H9 (cell line): ENCODE measurements around the gene SORCS2. TPM values are rescaled to one million over a fixed set of nuclear protein-coding genes. Genes with fewer than 3 reads are reported as not detected.

Experiments used
- DNase-seq: peaks from one replicate; pipeline ENCODE4 v3.0.0-alpha.2; 2017
- H2AFZ ChIP-seq: one replicate; pipeline ENCODE4 v1.6.1; 2013; ENCODE audit warnings: mild to moderate bottlenecking, low read length, control low read depth, moderate library complexity
- H2AK5ac ChIP-seq: 2 replicates; pipeline ENCODE4 v1.6.1; 2013; ENCODE audit warnings: low read length, control low read depth, mixed read lengths; ENCODE audit not compliant: insufficient read length
- H2BK120ac ChIP-seq: one replicate; pipeline ENCODE4 v1.6.1; 2013; ENCODE audit warnings: low read depth, mild to moderate bottlenecking, low read length, control low read depth, inconsistent platforms; ENCODE audit not compliant: poor library complexity, severe bottlenecking
- H2BK12ac ChIP-seq: 2 replicates; pipeline ENCODE4 v1.6.1; 2013; ENCODE audit warnings: low read length, control low read depth, mixed read lengths, low read depth; ENCODE audit not compliant: insufficient read length
- H2BK15ac ChIP-seq: 2 replicates; pipeline ENCODE4 v1.6.1; 2013; ENCODE audit warnings: low read depth, low read length, control low read depth
- H2BK20ac ChIP-seq: one replicate; pipeline ENCODE4 v1.6.1; 2013; ENCODE audit warnings: low read depth, mild to moderate bottlenecking, low read length, control low read depth, inconsistent platforms; ENCODE audit not compliant: poor library complexity, severe bottlenecking
- H2BK5ac ChIP-seq: 2 replicates; pipeline ENCODE4 v1.6.1; 2013; ENCODE audit warnings: low read length, control low read depth, mixed read lengths; ENCODE audit not compliant: insufficient read length
- H3K14ac ChIP-seq: 2 replicates; pipeline ENCODE4 v1.6.1; 2013; ENCODE audit warnings: low read length, control low read depth; ENCODE audit not compliant: insufficient read depth
- H3K18ac ChIP-seq: 2 replicates; pipeline ENCODE4 v1.6.1; 2013; ENCODE audit warnings: low read depth, mild to moderate bottlenecking, mixed read lengths, low read length, control low read depth; ENCODE audit not compliant: insufficient read length
- H3K23ac ChIP-seq: 2 replicates; pipeline ENCODE4 v1.6.1; 2013; ENCODE audit warnings: low read length, control low read depth, mixed read lengths, low read depth; ENCODE audit not compliant: insufficient read length
- H3K23me2 ChIP-seq: 2 replicates; pipeline ENCODE4 v1.6.1; 2013; ENCODE audit warnings: low read depth, mild to moderate bottlenecking, mixed read lengths, low read length, control low read depth; ENCODE audit not compliant: insufficient read length, poor library complexity, severe bottlenecking
- H3K27ac ChIP-seq: 2 replicates; pipeline ENCODE4 v1.5.1; 2013; ENCODE audit warnings: low read length, control low read depth, mixed read lengths, low read depth; ENCODE audit not compliant: insufficient read length
- H3K27me3 ChIP-seq: 2 replicates; pipeline ENCODE4 v1.6.1; 2013; ENCODE audit warnings: low read length, control low read depth, inconsistent platforms; ENCODE audit not compliant: insufficient read depth
- H3K4ac ChIP-seq: 2 replicates; pipeline ENCODE4 v1.6.1; 2013; ENCODE audit warnings: low read depth, mild to moderate bottlenecking, control low read depth, inconsistent platforms, low read length, moderate library complexity
- H3K4me1 ChIP-seq: 2 replicates; pipeline ENCODE4 v1.6.1; 2013; ENCODE audit warnings: low read length, control low read depth, inconsistent platforms; ENCODE audit not compliant: insufficient read depth
- H3K4me2 ChIP-seq: 2 replicates; pipeline ENCODE4 v1.6.1; 2013; ENCODE audit warnings: low read length, control low read depth, mixed read lengths; ENCODE audit not compliant: insufficient read length, insufficient read depth
- H3K56ac ChIP-seq: 2 replicates; pipeline ENCODE4 v1.6.1; 2013; ENCODE audit warnings: low read depth, mild to moderate bottlenecking, mixed read lengths, low read length, control low read depth; ENCODE audit not compliant: insufficient read length
- H3K79me1 ChIP-seq: 2 replicates; pipeline ENCODE4 v1.6.1; 2013; ENCODE audit warnings: low read depth, mild to moderate bottlenecking, moderate library complexity, low read length, control low read depth, inconsistent platforms; ENCODE audit not compliant: insufficient read depth, poor library complexity, severe bottlenecking
- H3K79me2 ChIP-seq: 2 replicates; pipeline ENCODE4 v1.6.1; 2013; ENCODE audit warnings: low read length, control low read depth, inconsistent platforms; ENCODE audit not compliant: insufficient read depth
- H3K9ac ChIP-seq: 2 replicates; pipeline ENCODE4 v1.6.1; 2013; ENCODE audit warnings: low read length, control low read depth, mixed read lengths; ENCODE audit not compliant: insufficient read length; ENCODE audit errors: extremely low read depth
- H3K9me3 ChIP-seq: one replicate; pipeline ENCODE4 v1.6.1; 2013; ENCODE audit warnings: low read depth, low read length, inconsistent platforms; ENCODE audit not compliant: control insufficient read depth
- H3T11ph ChIP-seq: one replicate; pipeline ENCODE4 v1.6.1; 2013; ENCODE audit warnings: mild to moderate bottlenecking, low read length, control low read depth, inconsistent platforms
- H4K20me1 ChIP-seq: one replicate; pipeline ENCODE4 v1.6.1; 2013; ENCODE audit not compliant: control insufficient read depth, insufficient read length, insufficient read depth
- H4K5ac ChIP-seq: 2 replicates; pipeline ENCODE4 v1.6.1; 2013; ENCODE audit warnings: low read depth, mild to moderate bottlenecking, mixed read lengths, low read length, control low read depth; ENCODE audit not compliant: insufficient read length
- H4K8ac ChIP-seq: replicated peaks from 2 replicates; pipeline ENCODE4 v1.6.1; 2013; ENCODE audit warnings: low read length, control low read depth, mixed read lengths, low read depth; ENCODE audit not compliant: insufficient read length
- H4K91ac ChIP-seq: 2 replicates; pipeline ENCODE4 v1.6.1; 2013; ENCODE audit warnings: low read depth, mild to moderate bottlenecking, moderate library complexity, mixed read lengths, low read length, control low read depth; ENCODE audit not compliant: insufficient read length
- H3K27ac Mint-ChIP-seq, 3 experiments: 2 replicates in 2 of 3; 3 replicates in 1 of 3; pipeline ENCODE4 v1.8.0; 2020 to 2021; ENCODE audit warnings: mixed read lengths in 3 of 3, mild to moderate bottlenecking in 1 of 3, moderate library complexity in 1 of 3
- H3K27me3 Mint-ChIP-seq: 2 replicates; pipeline ENCODE4 v1.8.0; 2021; ENCODE audit warnings: low read depth, mild to moderate bottlenecking, moderate library complexity, mixed read lengths
- H3K36me3 Mint-ChIP-seq, 3 experiments: 2 replicates in 2 of 3; 3 replicates in 1 of 3; pipeline ENCODE4 v1.8.0; 2020 to 2021; ENCODE audit warnings: low read depth in 3 of 3, mixed read lengths in 3 of 3; ENCODE audit not compliant: insufficient read depth in 1 of 3
- H3K4me1 Mint-ChIP-seq, 2 experiments: 2 replicates each; pipeline ENCODE4 v1.8.0; 2020; ENCODE audit warnings: mixed read lengths in 2 of 2
- H3K4me3 Mint-ChIP-seq, 2 experiments: 2 replicates in 1 of 2; 3 replicates in 1 of 2; pipeline ENCODE4 v1.8.0; 2020 to 2021; ENCODE audit warnings: mild to moderate bottlenecking in 2 of 2, mixed read lengths in 2 of 2, moderate library complexity in 1 of 2
- H3K9me3 Mint-ChIP-seq, 2 experiments: 2 replicates in 1 of 2; 3 replicates in 1 of 2; pipeline ENCODE4 v1.8.0; 2020; ENCODE audit warnings: mild to moderate bottlenecking in 2 of 2, mixed read lengths in 2 of 2, moderate library complexity in 1 of 2
- CTCF ChIP-seq: fragments of 200-600 bp; sonication (generic); conservative IDR thresholded peaks from 3 replicates; pipeline ENCODE4 v1.8.0; 2021; ENCODE audit warnings: antibody characterized with exemption, mild to moderate bottlenecking
- WGBS: extraction: QIAGEN DNeasy Blood & Tissue Kit; methylation state at CpG from one replicate; pipeline ENCODE4 v1.1.7; 2013; ENCODE audit warnings: missing lambda C conversion rate, low lambda C conversion rate, mixed read lengths; ENCODE audit not compliant: insufficient read length; ENCODE audit errors: extremely low coverage; 5-methylcytosine and 5-hydroxymethylcytosine counted together
- total RNA-seq: library from RNA; stranded (reverse); gene quantifications from 2 replicates; pipeline ENCODE4 v1.2.1, GENCODE V29; 2021

The SORCS2 gene
- total RNA-seq, 1 experiment from 2014 or later, result 0.57 TPM

- H2AFZ ChIP-seq, result no peak overlapping the region
- no peak overlapping the region for H3K18ac ChIP-seq
- Mint-ChIP-seq H3K27me3 (no peaks in the 10 kb centered on the region; the same call in 1 of the 2 replicates), H3K36me3 (no peaks in the 10 kb centered on the region), H3K27ac (no peak overlapping the region), H3K4me1 (peaks cover 21 to 27% of the 10 kb centered on the region in 2 experiments), H3K9me3 (no peaks in the 10 kb centered on the region), H3K4me3 (no peak overlapping the region)
- no peak overlapping the region for H4K5ac ChIP-seq
- H3K79me1 ChIP-seq, result no peaks in the 10 kb centered on the region
- no peak overlapping the region for H2BK15ac ChIP-seq
- H3K23ac ChIP-seq, result no peak overlapping the region
- DNase-seq, result no peak
- no peaks in the 10 kb centered on the region for H3K79me2 ChIP-seq
- H3K9me3 ChIP-seq, result no peaks in the 10 kb centered on the region
- no peaks in the 10 kb centered on the region for H3K27me3 ChIP-seq
- H2AK5ac ChIP-seq, result no peak overlapping the region
- no peak overlapping the region for H4K8ac ChIP-seq
- no peaks in the 10 kb centered on the region for H3K23me2 ChIP-seq
- no peak overlapping the region for H2BK5ac ChIP-seq
- no peak overlapping the region for H2BK12ac ChIP-seq
- H3K4me1 ChIP-seq, result no peaks in the 10 kb centered on the region; the same call in 1 of the 2 replicates
- no peak overlapping the region for H3K27ac ChIP-seq
- no peak overlapping the region for H3K14ac ChIP-seq
- TF ChIP-seq CTCF, result no peak
- WGBS, result no CpG with 5 or more reads among the region's 9 CpGs
- H3K56ac ChIP-seq, result no peak overlapping the region
- no peak overlapping the region for H4K91ac ChIP-seq
- no peak overlapping the region for H2BK20ac ChIP-seq
- no peak overlapping the region for H3K9ac ChIP-seq
- no peak overlapping the region for H3K4ac ChIP-seq
- no peaks in the 10 kb centered on the region for H4K20me1 ChIP-seq
- no peak overlapping the region for H3T11ph ChIP-seq
- H2BK120ac ChIP-seq, result no peak overlapping the region
- no peak overlapping the region for H3K4me2 ChIP-seq
Measured at GRCh38 chr4:7458066-7458425, 265.7 kb downstream of the SORCS2 start.
